ENCODE data around the gene OVCA2. TPM values are rescaled to one million over a fixed set of nuclear protein-coding genes. Genes with fewer than 3 reads are reported as not detected.

OVCA2 gene
- 50.6 to 84.4 TPM (median 82.9 TPM) in 5 replicates for total RNA-seq (2022; extraction: Qiagen RNA extraction; ENCODE audit: low read depth)

DNA sequence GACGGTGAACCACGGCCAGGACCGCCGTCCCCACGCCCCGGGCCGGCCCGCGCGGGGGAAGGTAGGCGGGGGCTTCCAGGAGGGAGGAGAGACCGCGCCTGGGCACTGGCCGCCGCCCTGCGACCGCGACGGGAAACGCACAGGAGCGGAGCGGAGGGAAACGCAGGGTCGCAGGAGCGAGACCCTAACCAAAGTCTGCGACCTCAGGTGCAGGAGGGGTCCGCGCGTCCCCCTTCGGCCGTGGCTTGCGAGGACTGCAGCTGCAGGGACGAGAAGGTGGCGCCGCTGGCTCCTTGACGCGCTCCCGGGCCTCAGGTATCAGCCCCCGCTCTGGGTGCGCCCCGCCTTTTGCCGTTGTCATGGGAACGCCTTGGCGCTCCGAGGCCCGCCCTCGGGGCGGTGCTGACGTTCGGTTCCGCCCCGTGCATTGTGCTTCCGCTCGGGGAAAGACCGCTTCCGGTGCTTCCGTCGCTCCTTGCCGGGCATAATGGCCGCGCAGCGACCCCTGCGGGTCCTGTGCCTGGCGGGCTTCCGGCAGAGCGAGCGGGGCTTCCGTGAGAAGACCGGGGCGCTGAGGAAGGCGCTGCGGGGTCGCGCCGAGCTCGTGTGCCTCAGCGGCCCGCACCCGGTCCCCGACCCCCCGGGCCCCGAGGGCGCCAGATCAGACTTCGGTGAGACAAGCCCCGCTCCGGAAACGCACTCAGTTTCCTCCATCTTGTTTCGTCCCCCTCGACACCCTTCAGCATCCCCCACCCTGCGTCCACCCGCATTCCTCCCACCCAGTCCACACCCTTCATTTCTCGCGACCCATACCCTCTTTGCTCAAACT is at the start of gene OVCA2:
TSS of gene OVCA2 (plus strand) at position 462 of the 829 bp plus-strand sequence. CDS start at position 488, 26 bp downstream.

DNA sequence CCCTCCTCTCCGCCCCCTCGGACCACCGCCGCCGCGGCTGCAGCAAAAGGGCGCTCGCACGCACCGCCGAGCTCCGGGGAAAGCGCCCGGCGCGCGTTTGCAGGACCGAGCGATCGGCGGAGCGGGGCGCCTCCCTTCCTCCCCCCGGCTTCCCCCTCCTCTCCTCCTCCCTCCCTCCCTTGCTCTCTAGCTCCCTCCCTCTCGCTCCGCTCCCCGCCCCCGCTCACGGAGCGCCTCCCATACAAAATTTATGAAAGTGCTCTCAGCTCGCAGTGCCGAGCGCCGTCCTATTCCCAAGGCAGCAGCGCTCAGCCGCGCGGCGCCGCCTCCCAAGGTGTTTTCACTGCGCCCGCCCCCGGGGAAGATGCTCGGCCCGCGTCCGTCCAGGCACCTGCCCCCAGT is 16.6 kb upstream of the OVCA2 start, which contains the start of gene RTN4RL1:
TSS of gene RTN4RL1 (minus strand) at position 115 of the 402 bp plus-strand sequence. CDS start 469 bp downstream, outside the sequence.

DNA sequence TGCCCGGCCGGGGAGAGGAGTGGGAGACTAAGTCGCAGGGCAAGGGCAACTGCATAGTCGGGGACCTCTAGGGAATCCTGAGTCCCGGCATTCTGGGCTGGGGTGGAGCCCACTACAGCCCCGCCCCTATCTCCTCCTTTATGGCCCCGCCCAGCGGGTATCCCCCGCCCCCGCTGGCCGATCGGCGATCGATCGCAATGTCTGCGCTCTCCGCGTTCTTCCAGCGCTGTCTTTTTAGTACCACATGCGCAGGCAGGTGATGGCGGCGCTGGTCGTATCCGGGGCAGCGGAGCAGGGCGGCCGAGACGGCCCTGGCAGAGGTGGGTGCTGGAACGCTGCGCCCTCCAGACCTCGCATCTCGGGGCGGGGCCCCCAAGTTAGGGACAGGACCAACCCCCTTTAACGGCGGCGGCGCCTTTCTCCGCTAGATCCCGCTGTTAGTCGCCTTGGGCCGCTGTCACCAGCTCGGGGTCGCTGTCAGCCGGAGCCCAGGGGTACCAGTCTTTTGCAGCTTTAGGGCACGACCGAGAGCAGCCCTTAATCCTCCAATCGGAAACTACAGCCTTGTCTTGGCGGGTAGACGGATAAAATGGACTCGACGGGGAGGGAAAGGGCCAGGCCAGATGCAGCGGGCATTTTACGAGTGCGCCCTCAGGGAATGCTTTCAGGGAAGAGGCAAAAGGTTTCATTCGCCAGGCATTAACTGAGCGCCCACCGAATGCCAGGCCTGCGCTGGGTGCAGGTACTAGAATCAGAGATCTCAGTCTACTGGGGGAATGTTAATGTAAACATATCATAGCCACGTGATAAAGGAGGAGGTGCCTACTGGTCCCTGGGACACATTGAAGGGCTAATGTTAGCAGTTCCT is 11.7 kb upstream of the OVCA2 start, which contains the start of gene DPH1:
TSS of gene DPH1 (plus strand) at position 243 of the 868 bp plus-strand sequence. CDS start at position 260, 17 bp downstream.

GRCh38 chr17:2054512-2055291 is 12.9 kb downstream of the OVCA2 start, which contains the start of gene HIC1:
Gene HIC1, plus strand, starts transcription at chr17:2055103. Its CDS starts 1,588 bp downstream, at chr17:2056691.

Other genes starting within 250 kb of the OVCA2 start
- 8.2 to 10.4 TPM (median 8.9 TPM) in 5 replicates for gene SMYD4, start 212.1 kb upstream of the OVCA2 start, total RNA-seq (2022; extraction: Qiagen RNA extraction; ENCODE audit: low read depth)
- 64.4 to 90.3 TPM (median 83.0 TPM) in 5 replicates for gene RPA1, start 212.0 kb upstream of the OVCA2 start, total RNA-seq (2022; extraction: Qiagen RNA extraction; ENCODE audit: low read depth)
- 1.8 to 3.4 TPM (median 2.9 TPM) in 5 replicates for gene RTN4RL1, start 16.7 kb upstream of the OVCA2 start, total RNA-seq (2022; extraction: Qiagen RNA extraction; ENCODE audit: low read depth)
- gene DPH1, start 11.9 kb upstream of the OVCA2 start, total RNA-seq (2022; extraction: Qiagen RNA extraction; ENCODE audit: low read depth) = 43.3 to 45.7 TPM (median 44.1 TPM) in 5 replicates
- gene HIC1, start 13.1 kb downstream of the OVCA2 start, total RNA-seq (2022; extraction: Qiagen RNA extraction; ENCODE audit: low read depth) = 0.86 to 2.0 TPM (median 1.6 TPM) in 5 replicates

Data from A549 treated with CpdA at 1 μM for 4 hours (cell line).